ENCODE measurements around the gene ABL2. TPM values are rescaled to one million over a fixed set of nuclear protein-coding genes. Genes with fewer than 3 reads are reported as not detected.

ABL2 gene
- polyA plus RNA-seq, 2 of the 4 experiments (the other 2 are of a cell fraction): 12.4 TPM

- POLR2A ChIA-PET: no interaction called here
- 92% methylated on average over 1 of the region's 1 CpG for WGBS (ENCODE audit: missing lambda C conversion rate)
- no peak for FAIRE-seq
Observed at GRCh38 chr1:179184403-179184802, 45.1 kb downstream of the ABL2 start.

GRCh38 chr1:179183857-179184256, 45.6 kb downstream of the ABL2 start:
- CTCF ChIA-PET: interaction anchor here (1.8 to 5.2 kb wide), 3 partner anchors 10 to 64 kb away, joined by 9 to 22 read pairs (median 11); no protein-coding TSS in a partner anchor
- H3K4me3 ChIP-seq: no peak overlapping the region
- ATAC-seq (no peak), DNase-seq (ENCODE audit: low read depth in 1 of 2, low spot score in 1 of 2) (no peak), FAIRE-seq (no peak)
- H3K27ac ChIP-seq: no peak overlapping the region
- no peaks in the 10 kb centered on the region for H3K9me3 ChIP-seq
- WGBS (ENCODE audit: missing lambda C conversion rate): 94% methylated on average over 5 of the region's 5 CpGs
- no peak overlapping the region for H3K4me2 ChIP-seq
- POLR2A ChIA-PET: no interaction called here
- TF ChIP-seq HDAC2 (IDR thresholded peaks at IDR 0.05) (no peak), CBX8 (IDR thresholded peaks at IDR 0.05) (no peak), MAZ (IDR thresholded peaks at IDR 0.05; ENCODE audit: borderline replicate concordance, low read depth, low read length) (no peak), SREBF2 (IDR thresholded peaks at IDR 0.05) (no peak), FOSB (CRISPR knock-in tag; IDR thresholded peaks at IDR 0.05) (no peak)
- peaks cover 8% of the 10 kb centered on the region for H3K4me1 ChIP-seq

More at GRCh38 chr1:179184403-179184802, 45.1 kb downstream of the ABL2 start:
- H3K27ac ChIP-seq: no peak overlapping the region
- H3K9me3 ChIP-seq: no peaks in the 10 kb centered on the region
- ATAC-seq: no peak
- H3K4me1 ChIP-seq: peaks cover 3% of the 10 kb centered on the region
- no peak overlapping the region for H3K4me2 ChIP-seq
- TF ChIP-seq POLR2AphosphoS2 (conservative IDR thresholded peaks at IDR 0.05; ENCODE audit: low read length) (no peak), ELK1 (IDR thresholded peaks at IDR 0.05; ENCODE audit: low read depth, low read length) (no peak), MAZ (IDR thresholded peaks at IDR 0.05; ENCODE audit: borderline replicate concordance, low read depth, low read length) (no peak), JUN (IDR thresholded peaks at IDR 0.05) (no peak), HDAC2 (IDR thresholded peaks at IDR 0.05) (no peak), CTCF (IDR thresholded peaks at IDR 0.05) (no peak), ZNF302 (CRISPR knock-in tag; IDR thresholded peaks at IDR 0.05) (no peak)
- TF ChIP-seq, protein P1, sequence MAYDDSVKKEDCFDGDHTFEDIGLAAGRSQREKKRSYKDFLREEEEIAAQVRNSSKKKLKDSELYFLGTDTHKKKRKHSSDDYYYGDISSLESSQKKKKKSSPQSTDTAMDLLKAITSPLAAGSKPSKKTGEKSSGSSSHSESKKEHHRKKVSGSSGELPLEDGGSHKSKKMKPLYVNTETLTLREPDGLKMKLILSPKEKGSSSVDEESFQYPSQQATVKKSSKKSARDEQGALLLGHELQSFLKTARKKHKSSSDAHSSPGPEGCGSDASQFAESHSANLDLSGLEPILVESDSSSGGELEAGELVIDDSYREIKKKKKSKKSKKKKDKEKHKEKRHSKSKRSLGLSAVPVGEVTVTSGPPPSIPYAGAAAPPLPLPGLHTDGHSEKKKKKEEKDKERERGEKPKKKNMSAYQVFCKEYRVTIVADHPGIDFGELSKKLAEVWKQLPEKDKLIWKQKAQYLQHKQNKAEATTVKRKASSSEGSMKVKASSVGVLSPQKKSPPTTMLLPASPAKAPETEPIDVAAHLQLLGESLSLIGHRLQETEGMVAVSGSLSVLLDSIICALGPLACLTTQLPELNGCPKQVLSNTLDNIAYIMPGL (CRISPR knock-in tag; IDR thresholded peaks at IDR 0.05; ENCODE audit: borderline replicate concordance): no peak
- no peak overlapping the region for H3K4me3 ChIP-seq
- DNase-seq (ENCODE audit: low read depth in 1 of 2, low spot score in 1 of 2): no peak
- CTCF ChIA-PET: interaction anchor here (3.1 kb wide), 1 partner anchor 64 kb away, joined by 11 read pairs; no protein-coding TSS in a partner anchor

- no peak for DNase-seq (ENCODE audit: low read depth in 1 of 2, low spot score in 1 of 2)
- no peak for FAIRE-seq
- POLR2A ChIA-PET: no interaction called here
Observed at GRCh38 chr1:179178950-179179349, 50.5 kb downstream of the ABL2 start.

More at GRCh38 chr1:179178950-179179349, 50.5 kb downstream of the ABL2 start:
- H3K27ac ChIP-seq: peak overlapping the region in 1 of 2 experiments; percentile 58; a peak in 2 of 6 replicates
- CTCF ChIA-PET: interaction anchor here (1.1 to 5.2 kb wide), 3 partner anchors 15 to 59 kb away, joined by 3 to 22 read pairs (median 4); no protein-coding TSS in a partner anchor
- peaks cover 35% of the 10 kb centered on the region for H3K4me1 ChIP-seq
- peak overlapping the region; percentile 29; the same call in 2 of the 3 replicates for H3K4me2 ChIP-seq
- no peak overlapping the region for H3K4me3 ChIP-seq
- ATAC-seq: no peak
- WGBS (ENCODE audit: missing lambda C conversion rate): 32% methylated on average over 1 of the region's 1 CpG
- TF ChIP-seq MAZ (IDR thresholded peaks at IDR 0.05; ENCODE audit: borderline replicate concordance, low read depth, low read length) (no peak), BHLHE40 (IDR thresholded peaks at IDR 0.05; ENCODE audit: low read depth, low read length) (no peak), SREBF2 (IDR thresholded peaks at IDR 0.05) (no peak), CHD2 (IDR thresholded peaks at IDR 0.05; ENCODE audit: low read length, partially characterized antibody) (no peak), FOSB (CRISPR knock-in tag; IDR thresholded peaks at IDR 0.05) (no peak), JUNB (IDR thresholded peaks at IDR 0.05) (no peak), GATA3 (IDR thresholded peaks at IDR 0.05; ENCODE audit: borderline replicate concordance) (no peak), HDAC2 (IDR thresholded peaks at IDR 0.05) (no peak), NR3C1 (IDR thresholded peaks at IDR 0.05) (no peak), ELK1 (IDR thresholded peaks at IDR 0.05; ENCODE audit: low read depth, low read length) (no peak), EHMT2 (IDR thresholded peaks at IDR 0.05; ENCODE audit: low read depth) (no peak), CEBPB (IDR thresholded peaks at IDR 0.05) (no peak), HOXA7 (CRISPR knock-in tag; IDR thresholded peaks at IDR 0.05) (no peak), E2F6 (IDR thresholded peaks at IDR 0.05; ENCODE audit: borderline replicate concordance, low read depth) (no peak), BCL3 (IDR thresholded peaks at IDR 0.05) (no peak)
- TF ChIP-seq, protein P1 (CRISPR knock-in tag; IDR thresholded peaks at IDR 0.05; ENCODE audit: borderline replicate concordance): no peak
- H3K9me3 ChIP-seq: no peaks in the 10 kb centered on the region

Data from A549 (cell line).